ENCODE data around the gene TOGARAM1. TPM values are rescaled to one million over a fixed set of nuclear protein-coding genes. Genes with fewer than 3 reads are reported as not detected.

The TOGARAM1 gene
- total and polyA plus RNA-seq, 9 of the 15 experiments (the other 6 are each of a cell fraction or from before 2014, with no cell fraction given) = 1.3 to 6.4 (median 3.7) TPM

- Histone ChIP-seq H3K4me2 (ENCODE audit: insufficient read depth, low read length) (no peak overlapping the region), H3K9me1 (ENCODE audit: control insufficient read depth, insufficient read depth, low read length) (no peaks in the 10 kb centered on the region), H3K4me1 (replicated peaks in 1 of 2; ENCODE audit: control insufficient read depth in 2 of 2, insufficient read depth in 2 of 2, low read length in 2 of 2) (no peaks in the 10 kb centered on the region), H3K36me3 (ENCODE audit: control insufficient read depth, insufficient read depth, low read length) (peaks cover 18% of the 10 kb centered on the region; the same call in 2 of the 3 replicates), H3K27me3 (ENCODE audit: control insufficient read depth in 2 of 2, insufficient read depth in 2 of 2, low read length in 2 of 2) (no peaks in the 10 kb centered on the region), H3K9me3 (replicated peaks; ENCODE audit: control insufficient read depth, insufficient read depth, low read depth, low read length) (no peaks in the 10 kb centered on the region), H4K20me1 (replicated peaks; ENCODE audit: control insufficient read depth, insufficient read depth, low read length) (no peaks in the 10 kb centered on the region), H3K9ac (ENCODE audit: insufficient read depth in 1 of 2, low read depth in 2 of 2, low read length in 2 of 2) (no peak overlapping the region), H2AFZ (ENCODE audit: low read depth, low read length) (no peak overlapping the region), H3K4me3 (no peak overlapping the region), H3K79me2 (ENCODE audit: control insufficient read depth, insufficient read depth, low read length) (no peaks in the 10 kb centered on the region), H3K27ac (ENCODE audit: extremely low read depth, low read depth, low read length) (no peak overlapping the region)
- in situ Hi-C loops (cut with MboI) = no loop called here
- TF ChIP-seq JUN (IDR thresholded peaks at IDR 0.05; ENCODE audit: borderline replicate concordance, low read depth, low read length) = no peak
- TF ChIP-seq JUN (CRISPR knock-in tag; IDR thresholded peaks at IDR 0.05; ENCODE audit: borderline replicate concordance) = no peak
- TF ChIP-seq CBX3 (IDR thresholded peaks at IDR 0.05; ENCODE audit: borderline replicate concordance in 1 of 2, low read length in 2 of 2) = no peak
- no peak for TF ChIP-seq NCOA6 (IDR thresholded peaks at IDR 0.05)
- WGBS (ENCODE audit: insufficient coverage, low coverage, missing lambda C conversion rate) = 67% methylated on average over 5 of the region's 5 CpGs
- DNase-seq (ENCODE audit: extremely low read depth in 1 of 4, low spot score in 3 of 4) (no peak), ATAC-seq (no peak), FAIRE-seq (no peak)
- no TSS peak for BruUV-seq (replicated peaks)
- ChIA-PET CTCF (ENCODE audit: low intra/inter-chr PET ratio) (no interaction called here), POLR2A (no interaction called here)
- intact Hi-C loops (cut with micrococcal nuclease) = no loop called here
Measured at GRCh38 chr14:45041641-45042040, 79.7 kb downstream of the TOGARAM1 start.

- FAIRE-seq = no peak
- in situ Hi-C loops (cut with MboI) = no loop called here
- DNase-seq (ENCODE audit: extremely low read depth in 1 of 4, low spot score in 3 of 4) = no peak
- H3K9me3 ChIP-seq (replicated peaks; ENCODE audit: control insufficient read depth, insufficient read depth, low read depth, low read length) = no peaks in the 10 kb centered on the region
- no peak overlapping the region for H2AFZ ChIP-seq (ENCODE audit: low read depth, low read length)
- peaks cover 15% of the 10 kb centered on the region; the same call in 1 of the 3 replicates for H3K36me3 ChIP-seq (ENCODE audit: control insufficient read depth, insufficient read depth, low read length)
- H3K9me1 ChIP-seq (ENCODE audit: control insufficient read depth, insufficient read depth, low read length) = no peaks in the 10 kb centered on the region
- intact Hi-C loops (cut with micrococcal nuclease) = no loop called here
- no peaks in the 10 kb centered on the region for H3K27me3 ChIP-seq (ENCODE audit: control insufficient read depth in 2 of 2, insufficient read depth in 2 of 2, low read length in 2 of 2)
- H3K4me1 ChIP-seq (replicated peaks in 1 of 2; ENCODE audit: control insufficient read depth in 2 of 2, insufficient read depth in 2 of 2, low read length in 2 of 2) = no peaks in the 10 kb centered on the region
- H4K20me1 ChIP-seq (replicated peaks; ENCODE audit: control insufficient read depth, insufficient read depth, low read length) = no peaks in the 10 kb centered on the region
- BruUV-seq (replicated peaks) = no TSS peak
- H3K27ac ChIP-seq (ENCODE audit: extremely low read depth, low read depth, low read length) = no peak overlapping the region
- H3K4me2 ChIP-seq (ENCODE audit: insufficient read depth, low read length) = no peak overlapping the region
- POLR2A ChIA-PET = no interaction called here
- no peaks in the 10 kb centered on the region for H3K79me2 ChIP-seq (ENCODE audit: control insufficient read depth, insufficient read depth, low read length)
- CTCF ChIA-PET (ENCODE audit: low intra/inter-chr PET ratio) = no interaction called here
- 72% methylated on average over 4 of the region's 5 CpGs for WGBS (ENCODE audit: insufficient coverage, low coverage, missing lambda C conversion rate)
- H3K9ac ChIP-seq (ENCODE audit: insufficient read depth in 1 of 2, low read depth in 2 of 2, low read length in 2 of 2) = no peak overlapping the region
- no peak overlapping the region for H3K4me3 ChIP-seq
- no peak for ATAC-seq
- no peak for TF ChIP-seq HEY1 (CRISPR knock-in tag; IDR thresholded peaks at IDR 0.05; ENCODE audit: borderline replicate concordance)
- no peak for TF ChIP-seq PHF8 (IDR thresholded peaks at IDR 0.05; ENCODE audit: borderline replicate concordance, low read length)
- no peak for TF ChIP-seq MAFK (IDR thresholded peaks at IDR 0.05; ENCODE audit: low read length)
- TF ChIP-seq RFX5 (IDR thresholded peaks at IDR 0.05; ENCODE audit: low read depth, low read length) = no peak
- TF ChIP-seq CLOCK (CRISPR knock-in tag; IDR thresholded peaks at IDR 0.05; ENCODE audit: borderline replicate concordance) = no peak
- TF ChIP-seq NFXL1 (CRISPR knock-in tag; IDR thresholded peaks at IDR 0.05) = no peak
- TF ChIP-seq BHLHE40 (IDR thresholded peaks at IDR 0.05; ENCODE audit: low read length) = no peak
- TF ChIP-seq ZBTB5 (IDR thresholded peaks at IDR 0.05) = no peak
- TF ChIP-seq SOX6 (IDR thresholded peaks at IDR 0.05) = no peak
- no peak for TF ChIP-seq POLR2G (IDR thresholded peaks at IDR 0.05; ENCODE audit: low read depth, low read length)
Measured at GRCh38 chr14:45044638-45045037, 82.6 kb downstream of the TOGARAM1 start.
